GM23338 (cell line): Measurements from ENCODE around the gene LRMDA. TPM values are rescaled to one million over a fixed set of nuclear protein-coding genes. Genes with fewer than 3 reads are reported as not detected.
A peak's percentile ranks its signal among the peaks of the same experiment; 100 is the strongest.

Experiments used
- ATAC-seq: fragments of 200-7000 bp; cut with Tn5 transposase; 3 replicates; pipeline ENCODE4 v1.9.1; 2020
- DNase-seq: peaks from one replicate; pipeline ENCODE4 v3.0.0-alpha.2; 2015; ENCODE audit warnings: low spot score
- H2AFZ ChIP-seq: fragments of 200-600 bp; sonication (generic); 2 replicates; pipeline ENCODE4 v1.8.0; 2016; ENCODE audit warnings: antibody characterized with exemption, mild to moderate bottlenecking, moderate library complexity
- H3F3A ChIP-seq: fragments of 200-600 bp; sonication (generic); replicated peaks from 2 replicates; pipeline ENCODE4 v1.8.0; 2017; ENCODE audit warnings: antibody characterized with exemption, mixed run types, low read depth
- H3K27ac ChIP-seq: fragments of 200-600 bp; sonication (generic); 2 replicates; pipeline ENCODE4 v1.6.1; 2016; ENCODE audit warnings: low read depth
- H3K27me3 ChIP-seq: fragments of 200-600 bp; sonication (generic); 2 replicates; pipeline ENCODE4 v1.8.0; 2016; ENCODE audit warnings: mild to moderate bottlenecking, mixed run types, moderate library complexity; ENCODE audit not compliant: insufficient read depth
- H3K36me3 ChIP-seq: fragments of 200-600 bp; sonication (generic); 2 replicates; pipeline ENCODE4 v1.8.0; 2016; ENCODE audit warnings: mild to moderate bottlenecking; ENCODE audit not compliant: insufficient read depth
- H3K4me1 ChIP-seq: fragments of 200-600 bp; sonication (generic); 2 replicates; pipeline ENCODE4 v1.8.0; 2016; ENCODE audit warnings: mild to moderate bottlenecking, moderate library complexity; ENCODE audit not compliant: insufficient read depth
- H3K4me2 ChIP-seq: fragments of 200-600 bp; sonication (generic); 2 replicates; pipeline ENCODE4 v1.7.1; 2017; ENCODE audit warnings: mixed run types
- H3K4me3 ChIP-seq: fragments of 200-600 bp; sonication (generic); 2 replicates; pipeline ENCODE4 v1.6.1; 2016; ENCODE audit warnings: mixed run types
- H3K79me2 ChIP-seq: fragments of 200-600 bp; sonication (generic); replicated peaks from 2 replicates; pipeline ENCODE4 v1.8.0; 2017; ENCODE audit warnings: mild to moderate bottlenecking; ENCODE audit not compliant: insufficient read depth
- H3K9me2 ChIP-seq: fragments of 200-600 bp; sonication (generic); 2 replicates; pipeline ENCODE4 v1.8.0; 2017; ENCODE audit not compliant: insufficient read depth
- H4K20me1 ChIP-seq: fragments of 200-600 bp; sonication (generic); replicated peaks from 2 replicates; pipeline ENCODE4 v1.8.0; 2017; ENCODE audit warnings: mild to moderate bottlenecking; ENCODE audit not compliant: insufficient read depth
- H3K27ac Mint-ChIP-seq: 2 replicates; pipeline ENCODE4 v1.8.0; 2020; ENCODE audit warnings: inconsistent platforms, mild to moderate bottlenecking, moderate library complexity, mixed read lengths
- H3K27me3 Mint-ChIP-seq: 3 replicates; pipeline ENCODE4 v1.8.0; 2022; ENCODE audit warnings: low read depth, mild to moderate bottlenecking, moderate library complexity, mixed read lengths, inconsistent platforms; ENCODE audit not compliant: insufficient read depth, poor library complexity
- H3K36me3 Mint-ChIP-seq: 3 replicates; pipeline ENCODE4 v1.8.0; 2021; ENCODE audit warnings: low read depth, mild to moderate bottlenecking, inconsistent platforms, moderate library complexity, mixed read lengths
- H3K4me1 Mint-ChIP-seq: 3 replicates; pipeline ENCODE4 v1.8.0; 2020; ENCODE audit warnings: mild to moderate bottlenecking, inconsistent platforms, mixed read lengths
- H3K4me3 Mint-ChIP-seq: 3 replicates; pipeline ENCODE4 v1.8.0; 2021; ENCODE audit warnings: moderate library complexity, mild to moderate bottlenecking, inconsistent platforms, mixed read lengths
- H3K9me3 Mint-ChIP-seq: 3 replicates; pipeline ENCODE4 v1.8.0; 2020; ENCODE audit warnings: moderate library complexity, mild to moderate bottlenecking, inconsistent platforms, mixed read lengths
- CREB1 ChIP-seq: fragments of 250-450 bp; sonication (Bioruptor Pico); IDR thresholded peaks from 2 replicates; pipeline ENCODE4 v1.5.0; 2020; ENCODE audit warnings: low read depth, mild to moderate bottlenecking, moderate library complexity
- EZH2 ChIP-seq: fragments of 200-600 bp; sonication (generic); IDR thresholded peaks from one replicate; pipeline ENCODE4 v1.8.0; 2017; ENCODE audit warnings: antibody characterized with exemption, mild to moderate bottlenecking, low read depth; ENCODE audit not compliant: unreplicated experiment
- EZH2phosphoT487 ChIP-seq: fragments of 200-600 bp; sonication (generic); IDR thresholded peaks from one replicate; pipeline ENCODE4 v1.8.1; 2018; ENCODE audit warnings: antibody characterized with exemption; ENCODE audit not compliant: unreplicated experiment
- JUNB ChIP-seq: IDR thresholded peaks from one replicate; pipeline ENCODE4 v1.6.1; 2016; ENCODE audit warnings: antibody characterized with exemption; ENCODE audit not compliant: unreplicated experiment
- POLR2AphosphoS5 ChIP-seq: IDR thresholded peaks from 2 replicates; pipeline ENCODE4 v1.6.1; 2016; ENCODE audit warnings: antibody characterized with exemption, low read depth
- REST ChIP-seq: IDR thresholded peaks from one replicate; pipeline ENCODE4 v1.6.1; 2018; ENCODE audit warnings: antibody characterized with exemption; ENCODE audit not compliant: unreplicated experiment
- STAT1 ChIP-seq: IDR thresholded peaks from one replicate; pipeline ENCODE4 v1.6.1; 2016; ENCODE audit warnings: antibody characterized with exemption; ENCODE audit not compliant: unreplicated experiment
- ZNF114 ChIP-seq: fragments of 250-450 bp; sonication (Bioruptor Pico); IDR thresholded peaks from 2 replicates; pipeline ENCODE4 v1.5.0; 2020; ENCODE audit warnings: mild to moderate bottlenecking, moderate library complexity
- ZNF331 ChIP-seq: fragments of 250-450 bp; sonication (Bioruptor Pico); IDR thresholded peaks from 2 replicates; pipeline ENCODE4 v1.5.0; 2020; ENCODE audit warnings: low read depth, mild to moderate bottlenecking, moderate library complexity
- polyA plus RNA-seq: library from polyadenylated mRNA; unstranded; fragments of >200 nt; fragmentation: Nextera tagmentation; extraction: Ambion mirVana; gene quantifications from 2 replicates; pipeline ENCODE4 v1.2.1, GENCODE V29; 2016
- total RNA-seq: library from RNA; depleted of rRNA; stranded (reverse); fragments of >200 nt; shearing (Covaris generic); gene quantifications from 2 replicates; pipeline ENCODE4 v1.2.3, GENCODE V29; 2014
- TF ChIP-seq, protein P1 (sequence below), 2 experiments: fragments of 200-600 bp in 1 of 2; sonication (generic) in 1 of 2; conservative IDR thresholded peaks; 2 replicates each; pipeline versions ENCODE4 v1.5.1 to v1.6.1; 2016 to 2017; ENCODE audit warnings: antibody characterized with exemption in 2 of 2, low read depth in 2 of 2, mild to moderate bottlenecking in 2 of 2, moderate library complexity in 1 of 2
- TF ChIP-seq, protein P2 (sequence below): IDR thresholded peaks from 2 replicates; pipeline ENCODE4 v1.6.1; 2016; ENCODE audit warnings: antibody characterized with exemption
- TF ChIP-seq, protein P3 (sequence below): fragments of 250-450 bp; sonication (Bioruptor Pico); IDR thresholded peaks from 2 replicates; pipeline ENCODE4 v1.5.0; 2020; ENCODE audit warnings: mild to moderate bottlenecking, moderate library complexity

The LRMDA gene
- total and polyA plus RNA-seq, 2 experiments from 2014 or later, result 0.90 to 1.8 TPM

DNA sequence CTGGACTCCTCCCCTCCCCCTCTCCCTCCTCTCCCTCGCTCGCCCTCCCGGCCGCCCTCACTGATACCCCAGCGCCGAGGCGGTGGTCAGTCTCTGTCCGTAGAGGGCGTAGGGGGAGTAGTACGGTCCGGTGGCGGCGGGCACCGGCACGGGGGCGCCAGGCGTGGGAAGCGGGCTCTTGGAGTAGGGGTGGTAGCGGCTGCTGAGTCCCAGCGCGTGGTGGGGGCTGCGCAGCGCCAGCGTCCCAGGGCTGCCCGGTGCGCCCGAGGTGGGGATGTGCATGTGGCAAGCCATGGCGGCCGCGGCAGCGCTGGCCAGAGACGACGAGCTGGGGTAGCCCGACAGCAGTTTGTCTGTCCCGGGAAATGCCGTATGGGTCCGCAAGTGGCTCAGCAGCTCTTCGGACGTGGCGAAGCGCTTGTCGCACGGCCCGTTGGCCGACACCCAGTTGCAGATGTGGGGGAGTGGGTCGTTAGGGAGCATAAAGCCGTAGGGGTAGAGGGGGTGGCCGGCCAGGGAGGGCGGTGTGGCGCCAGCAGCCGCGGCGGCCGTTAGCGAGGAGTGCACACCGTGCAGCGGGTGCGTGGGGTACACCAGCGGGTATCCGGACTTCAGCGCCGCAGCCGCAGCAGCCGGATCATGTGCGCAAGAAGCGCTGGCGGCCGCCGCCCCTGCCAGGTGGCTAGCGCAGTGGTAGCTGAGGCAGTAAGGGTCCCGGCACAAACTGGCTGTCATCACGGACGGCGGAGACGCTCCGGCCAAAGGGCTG lies 32.5 kb upstream of the LRMDA start:
- H3K4me2 ChIP-seq, result peak overlapping the region; percentile 85
- peaks cover 98% of the 10 kb centered on the region for H3K27me3 ChIP-seq
- H3K4me1 ChIP-seq, result peaks cover 29% of the 10 kb centered on the region
- H4K20me1 ChIP-seq, result peaks cover 8% of the 10 kb centered on the region
- no peak overlapping the region for H3K27ac Mint-ChIP-seq
- no peaks in the 10 kb centered on the region for H3K79me2 ChIP-seq
- TF ChIP-seq, protein P1, sequence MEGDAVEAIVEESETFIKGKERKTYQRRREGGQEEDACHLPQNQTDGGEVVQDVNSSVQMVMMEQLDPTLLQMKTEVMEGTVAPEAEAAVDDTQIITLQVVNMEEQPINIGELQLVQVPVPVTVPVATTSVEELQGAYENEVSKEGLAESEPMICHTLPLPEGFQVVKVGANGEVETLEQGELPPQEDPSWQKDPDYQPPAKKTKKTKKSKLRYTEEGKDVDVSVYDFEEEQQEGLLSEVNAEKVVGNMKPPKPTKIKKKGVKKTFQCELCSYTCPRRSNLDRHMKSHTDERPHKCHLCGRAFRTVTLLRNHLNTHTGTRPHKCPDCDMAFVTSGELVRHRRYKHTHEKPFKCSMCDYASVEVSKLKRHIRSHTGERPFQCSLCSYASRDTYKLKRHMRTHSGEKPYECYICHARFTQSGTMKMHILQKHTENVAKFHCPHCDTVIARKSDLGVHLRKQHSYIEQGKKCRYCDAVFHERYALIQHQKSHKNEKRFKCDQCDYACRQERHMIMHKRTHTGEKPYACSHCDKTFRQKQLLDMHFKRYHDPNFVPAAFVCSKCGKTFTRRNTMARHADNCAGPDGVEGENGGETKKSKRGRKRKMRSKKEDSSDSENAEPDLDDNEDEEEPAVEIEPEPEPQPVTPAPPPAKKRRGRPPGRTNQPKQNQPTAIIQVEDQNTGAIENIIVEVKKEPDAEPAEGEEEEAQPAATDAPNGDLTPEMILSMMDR (conservative IDR thresholded peaks at IDR 0.05; ENCODE audit: low read depth in 2 of 2), result 0 out of 4 replicates have a peak, but pooled peaks of 1 of the 2 experiments have one; percentile 11
- TF ChIP-seq JUNB (no peak), STAT1 (no peak), ZNF114 (CRISPR knock-in tag) (no peak), REST (no peak), POLR2AphosphoS5 (no peak), ZNF331 (no peak), EZH2 (peak; percentile 88), EZH2phosphoT487 (peak; percentile 85), CREB1 (CRISPR knock-in tag) (no peak)
- TF ChIP-seq, protein P2, sequence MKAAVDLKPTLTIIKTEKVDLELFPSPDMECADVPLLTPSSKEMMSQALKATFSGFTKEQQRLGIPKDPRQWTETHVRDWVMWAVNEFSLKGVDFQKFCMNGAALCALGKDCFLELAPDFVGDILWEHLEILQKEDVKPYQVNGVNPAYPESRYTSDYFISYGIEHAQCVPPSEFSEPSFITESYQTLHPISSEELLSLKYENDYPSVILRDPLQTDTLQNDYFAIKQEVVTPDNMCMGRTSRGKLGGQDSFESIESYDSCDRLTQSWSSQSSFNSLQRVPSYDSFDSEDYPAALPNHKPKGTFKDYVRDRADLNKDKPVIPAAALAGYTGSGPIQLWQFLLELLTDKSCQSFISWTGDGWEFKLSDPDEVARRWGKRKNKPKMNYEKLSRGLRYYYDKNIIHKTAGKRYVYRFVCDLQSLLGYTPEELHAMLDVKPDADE, result no peak
- TF ChIP-seq, protein P3, sequence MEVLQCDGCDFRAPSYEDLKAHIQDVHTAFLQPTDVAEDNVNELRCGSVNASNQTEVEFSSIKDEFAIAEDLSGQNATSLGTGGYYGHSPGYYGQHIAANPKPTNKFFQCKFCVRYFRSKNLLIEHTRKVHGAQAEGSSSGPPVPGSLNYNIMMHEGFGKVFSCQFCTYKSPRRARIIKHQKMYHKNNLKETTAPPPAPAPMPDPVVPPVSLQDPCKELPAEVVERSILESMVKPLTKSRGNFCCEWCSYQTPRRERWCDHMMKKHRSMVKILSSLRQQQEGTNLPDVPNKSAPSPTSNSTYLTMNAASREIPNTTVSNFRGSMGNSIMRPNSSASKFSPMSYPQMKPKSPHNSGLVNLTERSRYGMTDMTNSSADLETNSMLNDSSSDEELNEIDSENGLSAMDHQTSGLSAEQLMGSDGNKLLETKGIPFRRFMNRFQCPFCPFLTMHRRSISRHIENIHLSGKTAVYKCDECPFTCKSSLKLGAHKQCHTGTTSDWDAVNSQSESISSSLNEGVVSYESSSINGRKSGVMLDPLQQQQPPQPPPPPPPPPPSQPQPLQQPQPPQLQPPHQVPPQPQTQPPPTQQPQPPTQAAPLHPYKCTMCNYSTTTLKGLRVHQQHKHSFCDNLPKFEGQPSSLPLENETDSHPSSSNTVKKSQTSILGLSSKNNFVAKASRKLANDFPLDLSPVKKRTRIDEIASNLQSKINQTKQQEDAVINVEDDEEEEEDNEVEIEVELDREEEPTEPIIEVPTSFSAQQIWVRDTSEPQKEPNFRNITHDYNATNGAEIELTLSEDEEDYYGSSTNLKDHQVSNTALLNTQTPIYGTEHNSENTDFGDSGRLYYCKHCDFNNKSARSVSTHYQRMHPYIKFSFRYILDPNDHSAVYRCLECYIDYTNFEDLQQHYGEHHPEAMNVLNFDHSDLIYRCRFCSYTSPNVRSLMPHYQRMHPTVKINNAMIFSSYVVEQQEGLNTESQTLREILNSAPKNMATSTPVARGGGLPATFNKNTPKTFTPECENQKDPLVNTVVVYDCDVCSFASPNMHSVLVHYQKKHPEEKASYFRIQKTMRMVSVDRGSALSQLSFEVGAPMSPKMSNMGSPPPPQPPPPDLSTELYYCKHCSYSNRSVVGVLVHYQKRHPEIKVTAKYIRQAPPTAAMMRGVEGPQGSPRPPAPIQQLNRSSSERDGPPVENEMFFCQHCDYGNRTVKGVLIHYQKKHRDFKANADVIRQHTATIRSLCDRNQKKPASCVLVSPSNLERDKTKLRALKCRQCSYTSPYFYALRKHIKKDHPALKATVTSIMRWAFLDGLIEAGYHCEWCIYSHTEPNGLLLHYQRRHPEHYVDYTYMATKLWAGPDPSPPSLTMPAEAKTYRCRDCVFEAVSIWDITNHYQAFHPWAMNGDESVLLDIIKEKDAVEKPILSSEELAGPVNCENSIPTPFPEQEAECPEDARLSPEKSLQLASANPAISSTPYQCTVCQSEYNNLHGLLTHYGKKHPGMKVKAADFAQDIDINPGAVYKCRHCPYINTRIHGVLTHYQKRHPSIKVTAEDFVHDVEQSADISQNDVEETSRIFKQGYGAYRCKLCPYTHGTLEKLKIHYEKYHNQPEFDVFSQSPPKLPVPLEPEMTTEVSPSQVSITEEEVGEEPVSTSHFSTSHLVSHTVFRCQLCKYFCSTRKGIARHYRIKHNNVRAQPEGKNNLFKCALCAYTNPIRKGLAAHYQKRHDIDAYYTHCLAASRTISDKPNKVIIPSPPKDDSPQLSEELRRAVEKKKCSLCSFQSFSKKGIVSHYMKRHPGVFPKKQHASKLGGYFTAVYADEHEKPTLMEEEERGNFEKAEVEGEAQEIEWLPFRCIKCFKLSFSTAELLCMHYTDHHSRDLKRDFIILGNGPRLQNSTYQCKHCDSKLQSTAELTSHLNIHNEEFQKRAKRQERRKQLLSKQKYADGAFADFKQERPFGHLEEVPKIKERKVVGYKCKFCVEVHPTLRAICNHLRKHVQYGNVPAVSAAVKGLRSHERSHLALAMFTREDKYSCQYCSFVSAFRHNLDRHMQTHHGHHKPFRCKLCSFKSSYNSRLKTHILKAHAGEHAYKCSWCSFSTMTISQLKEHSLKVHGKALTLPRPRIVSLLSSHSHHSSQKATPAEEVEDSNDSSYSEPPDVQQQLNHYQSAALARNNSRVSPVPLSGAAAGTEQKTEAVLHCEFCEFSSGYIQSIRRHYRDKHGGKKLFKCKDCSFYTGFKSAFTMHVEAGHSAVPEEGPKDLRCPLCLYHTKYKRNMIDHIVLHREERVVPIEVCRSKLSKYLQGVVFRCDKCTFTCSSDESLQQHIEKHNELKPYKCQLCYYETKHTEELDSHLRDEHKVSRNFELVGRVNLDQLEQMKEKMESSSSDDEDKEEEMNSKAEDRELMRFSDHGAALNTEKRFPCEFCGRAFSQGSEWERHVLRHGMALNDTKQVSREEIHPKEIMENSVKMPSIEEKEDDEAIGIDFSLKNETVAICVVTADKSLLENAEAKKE (CRISPR knock-in tag), result no peak
- peaks cover 3% of the 10 kb centered on the region; the same call in 2 of the 3 replicates for H3K9me3 Mint-ChIP-seq
- H3K36me3 ChIP-seq, result no peaks in the 10 kb centered on the region
- H2AFZ ChIP-seq, result peak overlapping the region; percentile 69
- no peaks in the 10 kb centered on the region for H3K9me2 ChIP-seq
- DNase-seq (peak; percentile 63), ATAC-seq (peak; percentile 1)
- H3K27me3 Mint-ChIP-seq, result peaks cover 96% of the 10 kb centered on the region
- peaks cover 12% of the 10 kb centered on the region; the same call in 1 of the 2 replicates for H3F3A ChIP-seq
- peak overlapping the region; percentile 70 for H3K4me3 Mint-ChIP-seq
- H3K27ac ChIP-seq, result no peak overlapping the region
- H3K4me1 Mint-ChIP-seq, result peaks cover 21% of the 10 kb centered on the region
- peaks cover 2% of the 10 kb centered on the region; the same call in 1 of the 3 replicates for H3K36me3 Mint-ChIP-seq
- H3K4me3 ChIP-seq, result peak overlapping the region; percentile 65
